GM23248 (cell line): ENCODE data around the gene FBXW7. TPM values are rescaled to one million over a fixed set of nuclear protein-coding genes. Genes with fewer than 3 reads are reported as not detected.

Experiments used
- DNase-seq: peaks from one replicate; pipeline ENCODE4 v3.0.0-alpha.2; 2015
- H2AFZ ChIP-seq: fragments of 200-600 bp; sonication (generic); 2 replicates; pipeline ENCODE4 v1.6.1; 2016; ENCODE audit warnings: antibody characterized with exemption
- H3F3A ChIP-seq: fragments of 200-600 bp; sonication (generic); 2 replicates; pipeline ENCODE4 v1.6.1; 2016; ENCODE audit warnings: mild to moderate bottlenecking, antibody characterized with exemption, mixed run types; ENCODE audit not compliant: insufficient read depth
- H3K27ac ChIP-seq: fragments of 200-600 bp; sonication (generic); 2 replicates; pipeline ENCODE4 v1.5.1; 2016; ENCODE audit warnings: mild to moderate bottlenecking
- H3K27me3 ChIP-seq: fragments of 200-600 bp; sonication (generic); replicated peaks from 2 replicates; pipeline ENCODE4 v1.6.1; 2016; ENCODE audit warnings: mild to moderate bottlenecking; ENCODE audit not compliant: insufficient read depth
- H3K36me3 ChIP-seq: fragments of 200-600 bp; sonication (generic); 2 replicates; pipeline ENCODE4 v1.6.1; 2016; ENCODE audit warnings: low read depth, mild to moderate bottlenecking
- H3K4me1 ChIP-seq: fragments of 200-600 bp; sonication (generic); 2 replicates; pipeline ENCODE4 v1.6.1; 2016; ENCODE audit warnings: mild to moderate bottlenecking; ENCODE audit not compliant: insufficient read depth
- H3K4me2 ChIP-seq: fragments of 200-600 bp; sonication (generic); one replicate; pipeline ENCODE4 v1.6.1; 2016; ENCODE audit warnings: mild to moderate bottlenecking; ENCODE audit not compliant: unreplicated experiment
- H3K4me3 ChIP-seq: fragments of 200-600 bp; sonication (generic); 2 replicates; pipeline ENCODE4 v1.5.1; 2016; ENCODE audit warnings: mild to moderate bottlenecking
- H3K79me2 ChIP-seq: fragments of 200-600 bp; sonication (generic); 2 replicates; pipeline ENCODE4 v1.6.1; 2016; ENCODE audit warnings: mild to moderate bottlenecking; ENCODE audit not compliant: insufficient read depth
- H3K9ac ChIP-seq: fragments of 200-600 bp; sonication (generic); 2 replicates; pipeline ENCODE4 v1.6.1; 2016; ENCODE audit warnings: mild to moderate bottlenecking
- H3K9me2 ChIP-seq: fragments of 200-600 bp; sonication (generic); 2 replicates; pipeline ENCODE4 v1.6.1; 2016; ENCODE audit warnings: mixed run types, mild to moderate bottlenecking, moderate library complexity; ENCODE audit not compliant: insufficient read depth
- H3K9me3 ChIP-seq: fragments of 200-600 bp; sonication (generic); one replicate; pipeline ENCODE4 v1.6.1; 2017; ENCODE audit warnings: low read depth
- H4K20me1 ChIP-seq: fragments of 200-600 bp; sonication (generic); 2 replicates; pipeline ENCODE4 v1.6.0; 2016; ENCODE audit not compliant: insufficient read depth
- EZH2 ChIP-seq: fragments of 200-600 bp; sonication (generic); IDR thresholded peaks from 2 replicates; pipeline ENCODE4 v1.6.1; 2018; ENCODE audit warnings: antibody characterized with exemption, mild to moderate bottlenecking; ENCODE audit not compliant: insufficient read depth, poor library complexity, severe bottlenecking
- EZH2phosphoT487 ChIP-seq: fragments of 200-600 bp; sonication (generic); IDR thresholded peaks from 2 replicates; pipeline ENCODE4 v1.6.1; 2018; ENCODE audit warnings: antibody characterized with exemption, moderate library complexity, mild to moderate bottlenecking, low read depth; ENCODE audit not compliant: insufficient read depth
- WGBS, 2 experiments: methylation state at CpG; one replicate each; pipeline ENCODE4 v1.1.6; 2015 to 2017; ENCODE audit warnings: low lambda C conversion rate in 2 of 2, low coverage in 1 of 2; ENCODE audit errors: missing lambda C conversion rate in 2 of 2; 5-methylcytosine and 5-hydroxymethylcytosine counted together
- in situ Hi-C: fragments of 300-500 bp; cut with MboI; formaldehyde crosslinking; loops from 2 replicates; pipeline ENCODE4 v1.15.0; 2020
- microRNA-seq: library from miRNA; unstranded; fragments of <30 nt; microRNA quantifications from one replicate; pipeline ENCODE4, GENCODE V29; 2016; ENCODE audit warnings: borderline number of aligned reads
- polyA plus RNA-seq: library from polyadenylated mRNA; unstranded; fragments of >200 nt; fragmentation: Nextera tagmentation; extraction: Ambion mirVana; gene quantifications from 2 replicates; pipeline ENCODE4 v1.2.1, GENCODE V29; 2016
- small RNA-seq: library from RNA; depleted of rRNA; stranded (forward); fragments of <200 nt; gene quantifications from one replicate; pipeline ENCODE3, GENCODE V24; 2014; ENCODE audit warnings: low read depth, low replicate concordance
- total RNA-seq: library from RNA; depleted of rRNA; stranded (reverse); fragments of >200 nt; shearing (Covaris generic); gene quantifications from 2 replicates; pipeline ENCODE4 v1.2.3, GENCODE V29; 2014; rRNA removed

FBXW7 gene
- total and polyA plus RNA-seq, 2 experiments from 2014 or later = 8.8 to 29.0 TPM

DNA sequence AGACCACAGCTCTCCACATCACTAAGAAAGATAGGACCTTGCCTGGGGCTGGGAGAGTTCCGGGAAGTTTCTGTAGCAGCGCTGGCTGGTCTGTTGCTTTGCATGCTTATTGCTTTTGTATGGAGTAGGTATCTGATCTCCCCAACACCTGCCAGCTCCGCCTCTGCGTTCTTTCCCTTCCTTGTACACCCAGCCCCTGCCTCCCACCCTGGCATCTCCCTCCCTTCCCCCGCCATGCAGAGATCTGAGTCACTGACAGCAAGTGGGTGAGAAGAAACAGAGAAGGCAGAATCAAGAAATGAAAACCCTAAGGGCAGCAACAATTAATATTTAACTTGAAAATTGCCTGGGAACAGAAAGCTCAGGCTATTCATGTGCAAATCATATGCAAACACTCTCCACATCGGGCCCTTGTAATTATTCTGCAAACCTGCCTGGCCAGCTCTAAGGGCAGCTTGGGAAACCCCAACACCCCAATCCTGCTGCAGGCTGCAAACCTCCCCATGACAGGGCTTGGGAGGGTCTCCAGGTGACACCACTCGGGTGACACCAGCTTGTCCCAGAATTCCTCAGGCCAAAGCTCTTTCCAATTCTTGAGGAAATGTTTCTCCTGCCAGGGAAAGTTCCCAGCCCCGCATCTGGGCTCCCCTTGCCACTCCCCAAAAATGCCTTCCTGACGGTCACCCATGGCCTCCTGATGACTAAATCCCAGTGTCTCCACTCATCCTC is 257.2 kb downstream of the FBXW7 start:
- H3F3A ChIP-seq = no peaks in the 10 kb centered on the region
- no peaks in the 10 kb centered on the region for H3K27me3 ChIP-seq
- no peak overlapping the region for H3K9ac ChIP-seq
- no peak overlapping the region for H3K4me2 ChIP-seq
- H3K9me3 ChIP-seq = no peaks in the 10 kb centered on the region
- 80 to 82% methylated on average over 6 to 9 of the region's 9 CpGs for WGBS, 2 experiments
- H4K20me1 ChIP-seq = no peaks in the 10 kb centered on the region
- H2AFZ ChIP-seq = no peak overlapping the region
- no peak overlapping the region for H3K4me3 ChIP-seq
- in situ Hi-C loops = no loop called here
- peaks cover 6% of the 10 kb centered on the region; the same call in 1 of the 2 replicates for H3K4me1 ChIP-seq
- no peaks in the 10 kb centered on the region for H3K9me2 ChIP-seq
- no peak for DNase-seq
- H3K36me3 ChIP-seq = no peaks in the 10 kb centered on the region
- no peak overlapping the region for H3K27ac ChIP-seq
- TF ChIP-seq EZH2 (no peak), EZH2phosphoT487 (no peak)
- H3K79me2 ChIP-seq = no peaks in the 10 kb centered on the region

DNA sequence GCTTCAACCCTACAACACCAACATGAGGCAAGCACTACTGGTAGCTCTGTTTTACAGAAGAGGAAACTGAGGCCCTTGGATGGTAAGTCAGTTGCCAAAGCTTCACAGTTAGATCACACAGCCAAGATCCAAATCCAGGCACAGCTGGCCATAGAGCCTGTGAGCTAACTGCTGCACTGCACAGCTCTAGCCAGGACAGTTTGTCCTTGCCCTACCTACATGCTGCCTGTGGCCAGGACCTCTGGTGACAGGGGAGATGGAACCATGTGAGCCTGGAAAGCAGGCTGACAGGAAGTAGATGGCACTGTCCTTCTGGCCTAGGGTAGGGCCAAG is 257.8 kb downstream of the FBXW7 start:
- H3F3A ChIP-seq = 0 out of 2 replicates have a peak, but pooled peaks cover 5% of the 10 kb centered on the region
- H3K4me1 ChIP-seq = peaks cover 8% of the 10 kb centered on the region; the same call in 1 of the 2 replicates
- no peak overlapping the region for H3K4me2 ChIP-seq
- no peaks in the 10 kb centered on the region for H3K79me2 ChIP-seq
- no peak overlapping the region for H3K4me3 ChIP-seq
- no peaks in the 10 kb centered on the region for H3K27me3 ChIP-seq
- DNase-seq = no peak
- TF ChIP-seq EZH2phosphoT487 (no peak), EZH2 (no peak)
- no peak overlapping the region for H3K27ac ChIP-seq
- no peaks in the 10 kb centered on the region for H3K9me2 ChIP-seq
- in situ Hi-C loops = no loop called here
- H4K20me1 ChIP-seq = no peaks in the 10 kb centered on the region
- H3K9me3 ChIP-seq = no peaks in the 10 kb centered on the region
- no peak overlapping the region for H2AFZ ChIP-seq
- H3K36me3 ChIP-seq = no peaks in the 10 kb centered on the region
- H3K9ac ChIP-seq = no peak overlapping the region

DNA sequence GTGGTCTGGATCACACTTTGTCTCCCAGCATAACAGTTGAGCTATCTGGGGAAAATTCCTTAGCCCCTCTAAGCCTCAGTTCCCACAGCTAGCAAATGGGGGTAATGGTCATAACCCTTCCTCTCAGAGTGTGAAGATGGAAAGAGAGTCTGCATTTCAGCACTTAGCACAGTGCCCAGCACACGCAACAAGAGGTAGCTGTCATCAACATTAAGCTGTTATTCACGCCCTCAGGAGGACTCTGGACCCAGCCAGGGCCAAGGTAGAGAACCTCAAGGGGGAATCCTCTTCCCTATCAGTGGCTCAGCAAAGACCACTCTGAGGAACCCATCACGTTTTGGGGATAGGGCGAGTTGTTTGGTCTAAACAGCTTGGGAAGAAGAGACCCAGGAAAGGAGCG is 258.6 kb downstream of the FBXW7 start:
- no peaks in the 10 kb centered on the region for H3K27me3 ChIP-seq
- H3K79me2 ChIP-seq = no peaks in the 10 kb centered on the region
- H3K9me3 ChIP-seq = no peaks in the 10 kb centered on the region
- H4K20me1 ChIP-seq = no peaks in the 10 kb centered on the region
- no peaks in the 10 kb centered on the region for H3K36me3 ChIP-seq
- TF ChIP-seq EZH2phosphoT487 (no peak), EZH2 (no peak)
- H3K27ac ChIP-seq = no peak overlapping the region
- 91 to 92% methylated on average over 5 of the region's 5 CpGs for WGBS, 2 experiments
- no peak overlapping the region for H2AFZ ChIP-seq
- peaks cover 9% of the 10 kb centered on the region; the same call in 1 of the 2 replicates for H3K4me1 ChIP-seq
- DNase-seq = no peak
- no peaks in the 10 kb centered on the region for H3K9me2 ChIP-seq
- H3K4me3 ChIP-seq = no peak overlapping the region
- 0 out of 2 replicates have a peak, but pooled peaks cover 5% of the 10 kb centered on the region for H3F3A ChIP-seq
- H3K4me2 ChIP-seq = no peak overlapping the region
- in situ Hi-C loops = no loop called here
- no peak overlapping the region for H3K9ac ChIP-seq

DNA sequence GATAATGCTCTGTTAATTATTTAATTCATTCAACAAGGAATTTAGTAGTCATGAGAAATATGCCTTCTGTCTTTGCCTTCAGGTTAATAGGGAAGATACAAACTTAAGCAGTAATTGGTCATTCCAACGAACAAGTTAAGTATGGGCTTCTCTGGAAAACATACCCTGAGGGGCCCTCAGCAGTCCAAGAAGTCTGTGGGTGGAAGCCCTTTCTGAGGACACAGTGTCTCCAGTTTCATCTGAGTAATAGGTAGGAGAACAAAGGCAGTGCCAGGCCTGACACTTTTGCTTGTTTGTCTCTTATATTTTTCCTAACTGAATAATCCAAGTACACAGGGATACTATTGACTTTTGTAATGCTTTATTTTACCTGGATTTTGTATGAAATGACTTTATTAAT is 262.5 kb downstream of the FBXW7 start:
- Histone ChIP-seq H3K27me3 (no peaks in the 10 kb centered on the region), H3K79me2 (no peaks in the 10 kb centered on the region), H3K4me2 (no peak overlapping the region), H3K4me1 (peaks cover 9% of the 10 kb centered on the region; the same call in 1 of the 2 replicates), H3F3A (0 out of 2 replicates have a peak, but pooled peaks cover 5% of the 10 kb centered on the region), H3K9ac (no peak overlapping the region), H3K27ac (no peak overlapping the region; the same call in 1 of the 2 replicates), H4K20me1 (no peaks in the 10 kb centered on the region), H3K9me2 (no peaks in the 10 kb centered on the region), H3K9me3 (no peaks in the 10 kb centered on the region), H2AFZ (peak overlapping the region; percentile 44; the same call in 1 of the 2 replicates), H3K4me3 (no peak overlapping the region), H3K36me3 (no peaks in the 10 kb centered on the region)
- DNase-seq = peak; percentile 80
- no peak for TF ChIP-seq EZH2
- no peak for TF ChIP-seq EZH2phosphoT487
- in situ Hi-C loops = no loop called here
- 6% methylated on average over 1 of the region's 1 CpG for WGBS, 2 experiments

Small RNAs within 50 kb of the gene (microRNA-seq; reads per million reads assigned to microRNA genes)
- gene MIR3140 = 1.5 reads per million

Small RNAs within 50 kb of the gene (small RNA-seq; reads per million reads assigned to genes)
- gene MIR3140 = not detected

Other genes with a start within 250 kb of the FBXW7 start
- 11.9 and 17.2 TPM in 2 replicates for gene TMEM154, start 143.9 kb upstream of the FBXW7 start, total RNA-seq
- 16.1 and 17.3 TPM in 2 replicates for gene TMEM154, start 143.9 kb upstream of the FBXW7 start, polyA plus RNA-seq
- 0.11 and 0.51 TPM in 2 replicates for gene TIGD4, start 243.6 kb upstream of the FBXW7 start, total RNA-seq
- not detected in 2 replicates for gene TIGD4, start 243.6 kb upstream of the FBXW7 start, polyA plus RNA-seq
- gene ARFIP1, start 243.9 kb upstream of the FBXW7 start, total RNA-seq = 61.4 and 69.3 TPM in 2 replicates
- 39.9 and 40.7 TPM in 2 replicates for gene ARFIP1, start 243.9 kb upstream of the FBXW7 start, polyA plus RNA-seq